Stimulated activated CD8-positive, alpha-beta memory T cell treated with anti-CD3 and anti-CD28 coated beads, Interleukin-12 subunit alpha, Interleukin-12 subunit beta, amount 100 ng/mL, for 4 hours (primary cell): ENCODE results near the gene FOLR2.

Source experiments
- DNase-seq: peaks from one replicate; pipeline ENCODE4 v3.0.0-alpha.2; 2020; ENCODE audit warnings: low read depth

Gene FOLR2

GRCh38 chr11:72229925-72230763, 13.6 kb downstream of the FOLR2 start:
- DNase-seq: no peak

GRCh38 chr11:72230764-72231365, 14.3 kb downstream of the FOLR2 start:
- no peak for DNase-seq

GRCh38 chr11:72231396-72232259, 15.0 kb downstream of the FOLR2 start:
- no peak for DNase-seq

GRCh38 chr11:72232260-72233055, 15.9 kb downstream of the FOLR2 start:
- no peak for DNase-seq

GRCh38 chr11:72233056-72233772, 16.6 kb downstream of the FOLR2 start:
- no peak for DNase-seq

GRCh38 chr11:72233773-72234513, 17.3 kb downstream of the FOLR2 start:
- DNase-seq: no peak

- no peak for DNase-seq
These were observed 17.9 kb downstream of the FOLR2 start for GRCh38 chr11:72234514-72234830.

- DNase-seq: no peak
These were observed 18.3 kb downstream of the FOLR2 start for GRCh38 chr11:72234920-72235319.

- no peak for DNase-seq
These were observed 18.9 kb downstream of the FOLR2 start for GRCh38 chr11:72235351-72236057.

GRCh38 chr11:72236083-72236697, 19.6 kb downstream of the FOLR2 start:
- DNase-seq: no peak

GRCh38 chr11:72236774-72237111, 20.1 kb downstream of the FOLR2 start:
- no peak for DNase-seq

GRCh38 chr11:72237112-72237931, 20.7 kb downstream of the FOLR2 start:
- DNase-seq: no peak

- no peak for DNase-seq
These were observed 21.5 kb downstream of the FOLR2 start for GRCh38 chr11:72238040-72238450.

GRCh38 chr11:72238492-72239312, 22.1 kb downstream of the FOLR2 start:
- DNase-seq: no peak

- DNase-seq: no peak
These were observed 22.8 kb downstream of the FOLR2 start for GRCh38 chr11:72239313-72239848.

GRCh38 chr11:72239849-72240460, 23.4 kb downstream of the FOLR2 start:
- DNase-seq: no peak
